ENCODE measurements around the gene MSANTD2. TPM values are rescaled to one million over a fixed set of nuclear protein-coding genes. Genes with fewer than 3 reads are reported as not detected.

Gene MSANTD2
- total and polyA plus RNA-seq, 9 of the 15 experiments (the other 6 are each of a cell fraction or from before 2014, with no cell fraction given) = 1.3 to 9.9 (median 5.3) TPM

GRCh38 chr11:124800226-124800929, at the start of gene MSANTD2 (continued):
- no peak for TF ChIP-seq HOMEZ (CRISPR knock-in tag; IDR thresholded peaks at IDR 0.05)
- 0 out of 2 replicates have a peak, but pooled peaks have one; percentile 45 for TF ChIP-seq GATAD2B (IDR thresholded peaks at IDR 0.05; ENCODE audit: borderline replicate concordance)
- TF ChIP-seq SMARCC2 (IDR thresholded peaks at IDR 0.05; ENCODE audit: low read depth) = no peak
- no peak for TF ChIP-seq RUNX1 (IDR thresholded peaks at IDR 0.05; ENCODE audit: low read depth)
- no peak for TF ChIP-seq ID3 (CRISPR knock-in tag; IDR thresholded peaks at IDR 0.05)
- TF ChIP-seq ID3 (tag; IDR thresholded peaks at IDR 0.05) = no peak
- TF ChIP-seq ZNF445 (CRISPR knock-in tag; IDR thresholded peaks at IDR 0.05; ENCODE audit: low read depth) = no peak
- TF ChIP-seq CTCFL (IDR thresholded peaks at IDR 0.05; ENCODE audit: borderline replicate concordance, insufficient read depth, low read depth, low read length, poor library complexity, severe bottlenecking) = no peak
- no peak for TF ChIP-seq ZNF324 (CRISPR knock-in tag; IDR thresholded peaks at IDR 0.05)
- TF ChIP-seq SRSF3 (IDR thresholded peaks at IDR 0.05; ENCODE audit: insufficient read depth, low read length) = no peak
- no peak for TF ChIP-seq LEF1 (IDR thresholded peaks at IDR 0.05)
- TF ChIP-seq GMEB1 (CRISPR knock-in tag; IDR thresholded peaks at IDR 0.05) = no peak
